Astrocyte of the cerebellum (primary cell): ENCODE results near the gene CRACR2B.

Experiments used
- DNase-seq: peaks from one replicate; pipeline ENCODE4 v3.0.0-alpha.2; 2011; ENCODE audit warnings: low read depth
- H3K4me3 ChIP-seq: 2 replicates; pipeline ENCODE4 v1.5.1; 2011; ENCODE audit warnings: mild to moderate bottlenecking, low read depth, low read length, moderate library complexity
- in situ Hi-C: cut with HindIII; loops from 2 replicates; pipeline ENCODE4 v1.10.0; 2017; ENCODE audit warnings: low sequenced_read_pairs
- TF ChIP-seq, protein P1 (sequence below): IDR thresholded peaks from 2 replicates; pipeline ENCODE4 v1.5.1; 2012; ENCODE audit warnings: low read length, low read depth, moderate library complexity, mild to moderate bottlenecking; ENCODE audit errors: missing control alignments

CRACR2B gene

DNA sequence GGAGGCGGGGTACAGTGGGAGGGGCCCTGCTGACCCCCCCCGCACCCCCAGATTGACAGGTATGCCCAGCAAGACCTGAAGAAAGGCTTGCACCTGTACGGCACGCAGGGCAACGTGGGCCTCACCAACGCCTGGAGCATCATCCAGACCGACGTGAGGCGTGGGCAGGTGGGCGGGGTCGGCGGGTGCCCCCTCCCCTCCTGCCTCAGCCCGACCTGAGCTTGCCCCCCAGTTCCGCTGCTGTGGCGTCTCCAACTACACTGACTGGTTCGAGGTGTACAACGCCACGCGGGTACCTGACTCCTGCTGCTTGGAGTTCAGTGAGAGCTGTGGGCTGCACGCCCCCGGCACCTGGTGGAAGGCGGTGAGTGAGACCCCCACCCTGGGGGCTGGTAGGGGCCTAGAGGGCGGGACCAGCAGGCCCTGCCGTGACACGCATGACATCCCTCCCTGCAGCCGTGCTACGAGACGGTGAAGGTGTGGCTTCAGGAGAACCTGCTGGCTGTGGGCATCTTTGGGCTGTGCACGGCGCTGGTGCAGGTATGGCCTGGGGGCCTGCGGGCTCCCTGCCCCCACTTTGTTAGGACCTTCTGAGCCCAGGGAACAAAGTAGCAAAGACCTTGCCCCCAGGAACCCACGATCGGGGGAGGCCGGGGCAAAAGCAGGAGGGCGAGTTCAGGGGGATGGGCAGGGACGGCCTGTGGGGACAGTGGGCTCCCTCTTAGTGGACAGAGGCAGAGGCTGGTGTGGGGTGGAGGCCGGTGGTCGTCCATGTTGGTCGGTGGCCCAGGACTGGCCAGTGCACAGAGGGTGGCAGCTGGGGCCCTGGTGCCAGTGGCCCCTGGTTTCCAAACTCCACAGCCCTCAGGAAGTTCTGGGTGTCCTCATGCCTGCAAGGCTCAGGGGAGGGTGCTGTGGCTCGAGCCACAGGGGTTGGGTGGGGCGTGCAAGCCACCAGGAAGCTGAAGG, 38.0 kb downstream of the CRACR2B start:
- H3K4me3 ChIP-seq: no peak overlapping the region
- TF ChIP-seq, protein P1, sequence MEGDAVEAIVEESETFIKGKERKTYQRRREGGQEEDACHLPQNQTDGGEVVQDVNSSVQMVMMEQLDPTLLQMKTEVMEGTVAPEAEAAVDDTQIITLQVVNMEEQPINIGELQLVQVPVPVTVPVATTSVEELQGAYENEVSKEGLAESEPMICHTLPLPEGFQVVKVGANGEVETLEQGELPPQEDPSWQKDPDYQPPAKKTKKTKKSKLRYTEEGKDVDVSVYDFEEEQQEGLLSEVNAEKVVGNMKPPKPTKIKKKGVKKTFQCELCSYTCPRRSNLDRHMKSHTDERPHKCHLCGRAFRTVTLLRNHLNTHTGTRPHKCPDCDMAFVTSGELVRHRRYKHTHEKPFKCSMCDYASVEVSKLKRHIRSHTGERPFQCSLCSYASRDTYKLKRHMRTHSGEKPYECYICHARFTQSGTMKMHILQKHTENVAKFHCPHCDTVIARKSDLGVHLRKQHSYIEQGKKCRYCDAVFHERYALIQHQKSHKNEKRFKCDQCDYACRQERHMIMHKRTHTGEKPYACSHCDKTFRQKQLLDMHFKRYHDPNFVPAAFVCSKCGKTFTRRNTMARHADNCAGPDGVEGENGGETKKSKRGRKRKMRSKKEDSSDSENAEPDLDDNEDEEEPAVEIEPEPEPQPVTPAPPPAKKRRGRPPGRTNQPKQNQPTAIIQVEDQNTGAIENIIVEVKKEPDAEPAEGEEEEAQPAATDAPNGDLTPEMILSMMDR: no peak
- in situ Hi-C loops: no loop called here
- no peak for DNase-seq

DNA sequence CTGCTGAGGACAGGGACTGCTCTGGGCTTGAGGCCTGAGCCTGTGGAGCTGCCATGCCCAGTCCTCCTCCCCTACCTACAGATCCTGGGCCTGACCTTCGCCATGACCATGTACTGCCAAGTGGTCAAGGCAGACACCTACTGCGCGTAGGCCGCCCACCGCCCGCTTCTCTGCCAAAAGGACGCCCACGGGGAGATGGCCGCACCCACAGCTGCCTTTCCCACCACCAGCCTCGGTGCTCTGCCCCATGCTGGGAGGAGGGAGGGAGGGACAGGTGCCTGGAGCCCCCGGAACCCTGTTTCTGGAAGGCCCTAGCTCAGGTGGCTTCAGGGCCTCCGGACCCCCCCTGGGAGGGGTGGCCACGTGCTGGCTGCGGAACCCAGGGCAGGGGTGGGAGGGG, 38.8 kb downstream of the CRACR2B start:
- TF ChIP-seq, protein P1: no peak
- no peak for DNase-seq
- in situ Hi-C loops: no loop called here
- no peak overlapping the region for H3K4me3 ChIP-seq

DNA sequence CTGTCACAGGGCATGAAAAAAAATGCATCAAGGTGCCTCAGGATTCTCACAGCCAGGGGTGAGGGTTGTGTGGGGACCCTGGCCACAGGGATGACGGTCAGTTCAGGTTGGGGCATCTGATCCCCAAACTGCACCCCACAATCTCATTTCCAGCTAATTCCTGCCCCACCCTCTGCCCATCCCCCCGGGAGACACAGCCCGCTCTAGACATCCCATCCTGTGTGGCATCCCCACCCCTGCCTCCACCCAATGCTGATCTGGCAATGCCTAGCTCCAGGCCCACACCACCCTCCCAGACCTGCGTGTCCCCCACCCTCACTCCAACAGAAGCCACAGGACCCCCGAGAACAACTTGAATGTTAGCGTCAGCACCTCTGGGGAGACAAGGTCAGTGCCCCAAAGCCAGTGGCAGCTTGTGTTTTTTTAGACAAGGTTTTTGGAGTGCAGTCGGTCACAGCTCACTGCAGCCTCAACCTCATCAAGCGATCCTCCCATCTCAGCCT, 40.2 kb downstream of the CRACR2B start:
- TF ChIP-seq, protein P1: no peak
- in situ Hi-C loops: no loop called here
- H3K4me3 ChIP-seq: no peak overlapping the region
- no peak for DNase-seq

DNA sequence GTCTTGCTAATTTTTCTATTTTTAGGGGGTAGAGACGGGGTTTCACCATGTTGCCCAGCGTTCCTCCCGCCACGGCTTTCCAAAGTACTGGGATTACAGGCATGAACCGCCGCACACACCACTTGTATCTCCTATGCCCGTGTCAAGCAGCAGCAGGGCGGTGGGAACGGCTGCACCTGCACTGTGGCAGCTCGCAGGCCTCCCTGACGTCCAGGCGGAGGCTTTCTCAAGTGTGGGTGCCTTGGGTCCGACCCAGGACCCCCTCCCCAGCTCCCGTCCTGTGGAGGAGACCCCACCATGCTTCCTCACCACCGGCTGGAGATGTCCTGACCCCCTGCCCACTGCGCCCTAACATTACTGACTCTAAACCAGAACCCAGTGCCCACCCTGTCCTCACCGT, 40.7 kb downstream of the CRACR2B start:
- in situ Hi-C loops: no loop called here
- no peak for DNase-seq
- TF ChIP-seq, protein P1: no peak
- no peak overlapping the region for H3K4me3 ChIP-seq

DNA sequence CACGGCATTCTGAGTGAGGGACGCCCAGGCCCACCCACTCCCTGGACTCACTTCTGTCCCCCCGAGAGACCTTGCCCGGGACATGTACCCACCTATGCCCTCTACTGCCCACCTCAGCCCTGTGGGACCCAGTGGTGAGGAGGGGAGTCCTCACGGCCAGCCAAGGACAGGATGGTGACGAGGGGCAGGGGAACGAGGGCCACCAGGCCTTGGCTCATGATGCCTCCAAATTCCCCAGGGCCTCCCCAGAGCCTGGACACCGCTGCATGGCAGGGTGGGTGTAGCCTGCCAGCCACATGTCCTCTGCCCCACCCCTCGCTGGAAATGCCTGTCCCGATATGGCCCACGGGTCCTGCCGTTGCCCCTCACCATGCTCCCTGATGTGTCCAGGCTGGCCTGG, 41.1 kb downstream of the CRACR2B start:
- in situ Hi-C loops: no loop called here
- DNase-seq: no peak
- TF ChIP-seq, protein P1: no peak
- no peak overlapping the region for H3K4me3 ChIP-seq

DNA sequence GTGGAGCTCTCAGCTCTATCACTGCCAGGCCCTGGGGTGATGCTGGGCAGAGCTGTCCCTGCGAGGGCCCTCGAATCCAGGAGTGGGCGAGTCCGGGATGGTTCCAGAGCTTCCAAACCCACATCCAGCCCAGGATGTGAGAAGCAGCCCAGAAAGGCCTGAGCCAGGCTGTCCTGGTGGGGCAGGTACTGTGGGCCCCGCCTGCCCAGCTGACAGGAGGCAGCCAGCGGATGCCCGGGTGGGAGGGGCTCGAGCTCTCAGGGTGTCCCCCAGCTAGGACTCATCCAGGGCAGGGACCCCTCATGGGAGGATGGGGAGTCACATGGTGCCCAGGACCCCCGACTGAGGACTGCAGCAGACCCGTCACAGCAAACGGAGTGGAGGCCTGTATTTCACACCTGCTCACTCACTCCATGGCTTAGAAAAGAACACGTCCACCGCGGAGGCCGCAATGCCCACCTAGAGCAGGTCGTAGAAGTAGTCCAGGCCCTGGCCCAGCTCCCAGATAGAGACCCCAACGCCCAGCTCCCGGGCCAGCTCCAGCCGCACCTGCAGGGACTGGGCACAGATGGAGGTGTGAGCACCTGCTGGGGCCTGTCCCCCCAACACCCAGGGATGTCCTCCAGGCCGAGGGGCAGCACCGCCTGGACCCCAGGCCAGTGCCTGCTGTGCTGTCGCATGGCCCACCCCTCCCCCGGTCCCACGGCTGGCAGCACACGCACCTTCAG, 41.8 kb downstream of the CRACR2B start:
- TF ChIP-seq, protein P1: no peak
- no peak for DNase-seq
- H3K4me3 ChIP-seq: no peak overlapping the region
- in situ Hi-C loops: no loop called here
